Liver (tissue), 9 donors: ENCODE measurements around the gene TMC2. TPM values are rescaled to one million over a fixed set of nuclear protein-coding genes. Genes with fewer than 3 reads are reported as not detected.

Source experiments
- DNase-seq: peaks from one replicate; pipeline ENCODE4 v3.0.0-alpha.2; 2017; ENCODE audit warnings: low spot score
- H3K27ac ChIP-seq, 2 donors: one replicate each; pipeline ENCODE4 v1.7.0; 2013; ENCODE audit warnings: inconsistent platforms in 2 of 2, low read length in 2 of 2, control low read depth in 1 of 2, low read depth in 1 of 2, mild to moderate bottlenecking in 1 of 2
- H3K27me3 ChIP-seq, 4 donors: one replicate each; pipeline versions ENCODE4 v1.6.1 to v1.7.0; 2013; ENCODE audit warnings: low read length in 3 of 4, inconsistent platforms in 1 of 4, mild to moderate bottlenecking in 1 of 4, moderate library complexity in 1 of 4; ENCODE audit not compliant: control insufficient read depth in 4 of 4, insufficient read depth in 4 of 4
- H3K36me3 ChIP-seq, 4 donors: one replicate each; pipeline versions ENCODE4 v1.6.1 to v1.7.0; 2013; ENCODE audit warnings: low read length in 3 of 4, mild to moderate bottlenecking in 3 of 4, low read depth in 1 of 4, moderate library complexity in 1 of 4; ENCODE audit not compliant: control insufficient read depth in 4 of 4, insufficient read depth in 3 of 4
- H3K4me1 ChIP-seq, 4 donors: one replicate each; pipeline versions ENCODE4 v1.6.1 to v1.7.0; 2013; ENCODE audit warnings: low read length in 3 of 4, mild to moderate bottlenecking in 3 of 4, moderate library complexity in 1 of 4; ENCODE audit not compliant: control insufficient read depth in 4 of 4, insufficient read depth in 4 of 4
- H3K4me3 ChIP-seq, 3 donors: one replicate each; pipeline versions ENCODE4 v1.6.1 to v1.7.0; 2013; ENCODE audit warnings: low read length in 3 of 3, control low read depth in 1 of 3, low read depth in 1 of 3, mild to moderate bottlenecking in 1 of 3
- H3K9ac ChIP-seq, 2 donors: one replicate each; pipeline ENCODE4 v1.7.0; 2013; ENCODE audit warnings: low read length in 2 of 2, mild to moderate bottlenecking in 2 of 2, moderate library complexity in 2 of 2, control low read depth in 1 of 2, low read depth in 1 of 2
- H3K9me3 ChIP-seq, 4 donors: one replicate each; pipeline versions ENCODE4 v1.6.1 to v1.7.0; 2013; ENCODE audit warnings: low read length in 3 of 4; ENCODE audit not compliant: control insufficient read depth in 4 of 4
- EGR1 ChIP-seq, 2 donors: IDR thresholded peaks; 2 replicates each; pipeline ENCODE4 v1.6.1; 2016 to 2018; ENCODE audit warnings: antibody characterized with exemption in 2 of 2, low read depth in 2 of 2
- FOXA1 ChIP-seq: IDR thresholded peaks from 2 replicates; pipeline ENCODE4 v1.6.1; 2016; ENCODE audit warnings: antibody characterized with exemption
- FOXA2 ChIP-seq: IDR thresholded peaks from 2 replicates; pipeline ENCODE4 v1.6.1; 2016; ENCODE audit warnings: antibody characterized with exemption
- GABPA ChIP-seq, 2 donors: IDR thresholded peaks in 1 of 2; conservative IDR thresholded peaks in 1 of 2; 2 replicates each; pipeline ENCODE4 v1.6.1; 2016; ENCODE audit warnings: antibody characterized with exemption in 2 of 2, mild to moderate bottlenecking in 1 of 2, moderate library complexity in 1 of 2
- NR2F2 ChIP-seq: IDR thresholded peaks from 2 replicates; pipeline ENCODE4 v1.6.1; 2016; ENCODE audit warnings: antibody characterized with exemption
- RAD21 ChIP-seq, 2 donors: IDR thresholded peaks; 2 replicates each; pipeline ENCODE4 v1.6.1; 2016; ENCODE audit warnings: antibody characterized with exemption in 2 of 2, mild to moderate bottlenecking in 2 of 2
- WGBS: extraction: QIAGEN DNeasy Blood & Tissue Kit; methylation state at CpG from one replicate; pipeline ENCODE4 v1.1.7; 2013; 5-methylcytosine and 5-hydroxymethylcytosine counted together
- polyA plus RNA-seq, 2 donors: library from polyadenylated mRNA; stranded (reverse) in 1 of 2; unstranded in 1 of 2; fragments of 200-250 nt in 1 of 2; fragments of >200 nt in 1 of 2; fragmentation: Nextera tagmentation in 1 of 2; extraction: Ambion mirVana in 1 of 2; gene quantifications; one replicate each; pipeline versions ENCODE4 v1.2.1 to v1.2.3, GENCODE V29; 2013 to 2015
- total RNA-seq, 2 donors: library from RNA; depleted of rRNA; stranded (reverse); fragments of >200 nt; gene quantifications; one replicate each; pipeline ENCODE4 v1.2.3, GENCODE V29; 2014
- TF ChIP-seq, protein P1 (sequence below): IDR thresholded peaks from 2 replicates; pipeline ENCODE4 v1.6.1; 2016; ENCODE audit warnings: antibody characterized with exemption, mild to moderate bottlenecking
- TF ChIP-seq, protein P2 (sequence below): fragments of 150-350 bp; IDR thresholded peaks from 2 replicates; pipeline ENCODE4 v1.5.1; 2017; ENCODE audit warnings: improper control_type of control experiment, low read depth, low read length; ENCODE audit not compliant: missing input control
- TF ChIP-seq, protein P3 (sequence below): IDR thresholded peaks from 2 replicates; pipeline ENCODE4 v1.6.1; 2016; ENCODE audit warnings: antibody characterized with exemption
- donor health status: healthy.
- donor health status: healthy.
- donor health status: healthy.
- donor health status: healthy.
- donor health status: healthy.

TMC2 gene
- total and polyA plus RNA-seq, 4 donors = not detected

- Histone ChIP-seq H3K9ac (no peak overlapping the region), H3K4me3 (no peak overlapping the region), H3K27me3 (peaks cover 0 to 3% (median 0%) of the 10 kb centered on the region in 4 donors), H3K9me3 (no peaks in the 10 kb centered on the region), H3K36me3 (no peaks in the 10 kb centered on the region), H3K27ac (no peak overlapping the region), H3K4me1 (no peaks in the 10 kb centered on the region)
- no peak for DNase-seq
- WGBS = 35% methylated on average over 5 of the region's 5 CpGs
- no peak for TF ChIP-seq FOXA1
- TF ChIP-seq, protein P1, sequence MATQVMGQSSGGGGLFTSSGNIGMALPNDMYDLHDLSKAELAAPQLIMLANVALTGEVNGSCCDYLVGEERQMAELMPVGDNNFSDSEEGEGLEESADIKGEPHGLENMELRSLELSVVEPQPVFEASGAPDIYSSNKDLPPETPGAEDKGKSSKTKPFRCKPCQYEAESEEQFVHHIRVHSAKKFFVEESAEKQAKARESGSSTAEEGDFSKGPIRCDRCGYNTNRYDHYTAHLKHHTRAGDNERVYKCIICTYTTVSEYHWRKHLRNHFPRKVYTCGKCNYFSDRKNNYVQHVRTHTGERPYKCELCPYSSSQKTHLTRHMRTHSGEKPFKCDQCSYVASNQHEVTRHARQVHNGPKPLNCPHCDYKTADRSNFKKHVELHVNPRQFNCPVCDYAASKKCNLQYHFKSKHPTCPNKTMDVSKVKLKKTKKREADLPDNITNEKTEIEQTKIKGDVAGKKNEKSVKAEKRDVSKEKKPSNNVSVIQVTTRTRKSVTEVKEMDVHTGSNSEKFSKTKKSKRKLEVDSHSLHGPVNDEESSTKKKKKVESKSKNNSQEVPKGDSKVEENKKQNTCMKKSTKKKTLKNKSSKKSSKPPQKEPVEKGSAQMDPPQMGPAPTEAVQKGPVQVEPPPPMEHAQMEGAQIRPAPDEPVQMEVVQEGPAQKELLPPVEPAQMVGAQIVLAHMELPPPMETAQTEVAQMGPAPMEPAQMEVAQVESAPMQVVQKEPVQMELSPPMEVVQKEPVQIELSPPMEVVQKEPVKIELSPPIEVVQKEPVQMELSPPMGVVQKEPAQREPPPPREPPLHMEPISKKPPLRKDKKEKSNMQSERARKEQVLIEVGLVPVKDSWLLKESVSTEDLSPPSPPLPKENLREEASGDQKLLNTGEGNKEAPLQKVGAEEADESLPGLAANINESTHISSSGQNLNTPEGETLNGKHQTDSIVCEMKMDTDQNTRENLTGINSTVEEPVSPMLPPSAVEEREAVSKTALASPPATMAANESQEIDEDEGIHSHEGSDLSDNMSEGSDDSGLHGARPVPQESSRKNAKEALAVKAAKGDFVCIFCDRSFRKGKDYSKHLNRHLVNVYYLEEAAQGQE = no peak
- TF ChIP-seq, protein P2, sequence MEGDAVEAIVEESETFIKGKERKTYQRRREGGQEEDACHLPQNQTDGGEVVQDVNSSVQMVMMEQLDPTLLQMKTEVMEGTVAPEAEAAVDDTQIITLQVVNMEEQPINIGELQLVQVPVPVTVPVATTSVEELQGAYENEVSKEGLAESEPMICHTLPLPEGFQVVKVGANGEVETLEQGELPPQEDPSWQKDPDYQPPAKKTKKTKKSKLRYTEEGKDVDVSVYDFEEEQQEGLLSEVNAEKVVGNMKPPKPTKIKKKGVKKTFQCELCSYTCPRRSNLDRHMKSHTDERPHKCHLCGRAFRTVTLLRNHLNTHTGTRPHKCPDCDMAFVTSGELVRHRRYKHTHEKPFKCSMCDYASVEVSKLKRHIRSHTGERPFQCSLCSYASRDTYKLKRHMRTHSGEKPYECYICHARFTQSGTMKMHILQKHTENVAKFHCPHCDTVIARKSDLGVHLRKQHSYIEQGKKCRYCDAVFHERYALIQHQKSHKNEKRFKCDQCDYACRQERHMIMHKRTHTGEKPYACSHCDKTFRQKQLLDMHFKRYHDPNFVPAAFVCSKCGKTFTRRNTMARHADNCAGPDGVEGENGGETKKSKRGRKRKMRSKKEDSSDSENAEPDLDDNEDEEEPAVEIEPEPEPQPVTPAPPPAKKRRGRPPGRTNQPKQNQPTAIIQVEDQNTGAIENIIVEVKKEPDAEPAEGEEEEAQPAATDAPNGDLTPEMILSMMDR = no peak
- TF ChIP-seq, protein P3, sequence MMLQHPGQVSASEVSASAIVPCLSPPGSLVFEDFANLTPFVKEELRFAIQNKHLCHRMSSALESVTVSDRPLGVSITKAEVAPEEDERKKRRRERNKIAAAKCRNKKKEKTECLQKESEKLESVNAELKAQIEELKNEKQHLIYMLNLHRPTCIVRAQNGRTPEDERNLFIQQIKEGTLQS = no peak
- TF ChIP-seq RAD21 (IDR thresholded peaks at IDR 0.05) = no peak
- TF ChIP-seq GABPA (IDR thresholded peaks at IDR 0.05 in 1 of 2, conservative IDR thresholded peaks at IDR 0.05 in 1 of 2) = no peak
- no peak for TF ChIP-seq EGR1 (IDR thresholded peaks at IDR 0.05; ENCODE audit: low read depth in 2 of 2)
- no peak for TF ChIP-seq FOXA2
These were observed 63.1 kb downstream of the TMC2 start for GRCh38 chr20:2599288-2600006.

GRCh38 chr20:2602046-2602735, 65.8 kb downstream of the TMC2 start:
- DNase-seq = no peak
- no peak for TF ChIP-seq GABPA (IDR thresholded peaks at IDR 0.05 in 1 of 2, conservative IDR thresholded peaks at IDR 0.05 in 1 of 2)
- no peak for TF ChIP-seq NR2F2
- TF ChIP-seq, protein P3 = no peak
- Histone ChIP-seq H3K4me3 (no peak overlapping the region), H3K36me3 (no peaks in the 10 kb centered on the region), H3K4me1 (no peaks in the 10 kb centered on the region), H3K27ac (no peak overlapping the region), H3K9me3 (peaks cover 2 to 7% (median 4%) of the 10 kb centered on the region in 4 donors), H3K9ac (no peak overlapping the region), H3K27me3 (no peaks in the 10 kb centered on the region)
- WGBS = 81% methylated on average over 9 of the region's 9 CpGs
